IPS-11a (cell line): ENCODE measurements around the gene JAG1.

Source experiments
- H3K4me3 ChIP-seq: one replicate; pipeline ENCODE4 v1.5.1; 2013; ENCODE audit warnings: low read depth, low read length, control low read depth

Gene JAG1

DNA sequence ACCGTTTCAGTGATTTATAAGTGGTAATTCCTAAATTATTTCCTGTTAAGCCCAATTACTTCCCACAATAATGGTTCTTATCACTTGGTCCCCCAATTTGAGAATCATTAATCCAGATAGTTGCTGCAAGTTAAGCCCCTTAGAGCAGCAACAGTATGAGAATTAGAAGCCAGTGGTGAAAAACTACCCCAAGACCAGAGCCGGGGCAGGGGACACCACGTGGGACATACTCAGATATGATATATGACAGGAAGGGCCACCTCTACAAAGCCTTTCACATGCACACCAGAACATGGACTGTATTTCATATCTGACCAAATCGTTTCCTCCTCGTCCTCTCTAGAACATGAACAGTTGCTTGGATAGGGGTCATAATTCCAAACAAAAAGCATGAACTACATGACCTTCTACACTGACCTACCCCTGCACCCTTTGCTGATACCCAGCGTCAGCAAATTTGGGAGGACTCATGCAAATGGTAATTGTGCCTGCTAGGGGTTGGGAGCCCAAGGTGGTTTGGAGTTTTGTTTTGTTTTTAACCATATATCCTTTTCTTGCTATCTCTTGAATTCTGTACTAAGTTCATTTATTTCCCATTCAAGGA, 3.9 kb downstream of the JAG1 start:
- no peak overlapping the region for H3K4me3 ChIP-seq

DNA sequence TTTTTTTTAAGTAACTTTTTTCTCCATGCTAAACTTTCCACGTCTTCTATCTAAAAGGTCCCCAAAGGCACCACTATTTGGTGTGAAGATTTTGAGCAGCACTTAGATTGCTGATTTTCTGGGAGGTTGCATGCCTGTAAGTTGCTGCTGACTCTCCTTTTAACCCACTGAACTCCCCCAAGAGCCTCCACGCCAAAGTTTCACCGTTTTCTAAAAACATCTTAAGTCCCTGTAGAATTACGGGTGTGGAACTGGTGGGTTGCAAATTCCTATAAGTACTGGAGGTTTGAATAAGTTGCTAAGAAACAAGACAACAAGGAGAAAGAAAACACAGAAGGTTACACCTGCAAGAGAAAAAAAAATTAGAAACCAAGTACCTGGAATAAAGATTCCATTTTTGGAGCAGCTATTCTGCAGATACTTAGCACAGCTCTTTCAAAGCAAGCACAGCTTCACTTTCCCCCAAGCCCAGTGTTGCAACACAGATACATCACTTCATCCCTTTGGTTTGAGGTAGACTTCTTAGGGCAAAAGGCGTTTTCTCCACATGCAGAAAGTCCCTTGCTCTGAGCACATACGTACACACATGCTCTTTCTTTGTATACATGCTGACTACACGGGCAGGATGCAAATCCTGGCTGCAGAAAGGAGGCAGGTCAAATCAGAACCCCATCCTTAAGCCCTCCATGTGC, 5.0 kb downstream of the JAG1 start:
- no peak overlapping the region for H3K4me3 ChIP-seq

DNA sequence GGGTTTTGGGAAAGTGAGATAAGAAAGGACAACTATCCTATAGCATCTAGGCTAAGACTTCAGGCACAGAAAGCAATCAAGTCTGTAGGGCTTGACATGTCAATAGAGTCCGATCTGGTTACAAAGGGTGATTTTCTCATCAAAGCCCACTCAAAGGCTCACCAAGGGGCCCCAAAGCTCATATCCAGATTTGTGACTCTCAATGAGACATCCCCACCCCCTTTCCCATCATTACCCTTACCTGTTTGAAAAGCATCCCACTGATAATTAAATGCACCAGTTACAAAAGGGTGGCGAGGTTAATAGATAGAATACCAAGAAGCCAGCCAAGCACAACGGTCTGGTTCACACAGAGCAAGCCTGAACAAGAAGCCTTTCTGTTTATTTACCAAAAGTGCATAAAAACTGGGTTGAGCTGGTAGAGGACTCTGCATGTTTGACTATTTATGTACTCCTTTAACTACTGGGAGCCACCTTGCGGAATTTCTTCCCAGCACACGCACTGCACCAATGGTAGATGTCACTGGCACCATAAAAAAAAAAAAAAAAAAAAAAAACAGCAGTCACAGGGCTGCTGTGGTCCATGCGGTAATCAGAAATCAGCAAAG, 6.1 kb downstream of the JAG1 start:
- H3K4me3 ChIP-seq, result no peak overlapping the region

DNA sequence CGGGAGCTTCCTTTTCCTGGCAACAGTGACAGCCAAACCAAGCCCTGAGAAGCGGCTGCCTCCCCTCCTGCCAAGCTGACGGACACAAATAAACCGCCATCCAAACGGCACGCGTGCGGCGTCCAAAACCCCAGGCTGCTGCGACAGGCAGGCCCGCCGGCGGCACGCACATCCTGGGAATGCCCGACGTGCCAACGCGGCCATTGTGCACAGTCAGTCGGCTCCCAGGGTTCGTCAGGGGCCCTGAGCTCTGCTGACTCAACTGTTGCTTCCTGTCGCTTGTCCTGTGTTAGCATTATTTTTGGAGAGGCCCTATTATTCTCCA, 6.8 kb downstream of the JAG1 start:
- H3K4me3 ChIP-seq, result no peak overlapping the region

DNA sequence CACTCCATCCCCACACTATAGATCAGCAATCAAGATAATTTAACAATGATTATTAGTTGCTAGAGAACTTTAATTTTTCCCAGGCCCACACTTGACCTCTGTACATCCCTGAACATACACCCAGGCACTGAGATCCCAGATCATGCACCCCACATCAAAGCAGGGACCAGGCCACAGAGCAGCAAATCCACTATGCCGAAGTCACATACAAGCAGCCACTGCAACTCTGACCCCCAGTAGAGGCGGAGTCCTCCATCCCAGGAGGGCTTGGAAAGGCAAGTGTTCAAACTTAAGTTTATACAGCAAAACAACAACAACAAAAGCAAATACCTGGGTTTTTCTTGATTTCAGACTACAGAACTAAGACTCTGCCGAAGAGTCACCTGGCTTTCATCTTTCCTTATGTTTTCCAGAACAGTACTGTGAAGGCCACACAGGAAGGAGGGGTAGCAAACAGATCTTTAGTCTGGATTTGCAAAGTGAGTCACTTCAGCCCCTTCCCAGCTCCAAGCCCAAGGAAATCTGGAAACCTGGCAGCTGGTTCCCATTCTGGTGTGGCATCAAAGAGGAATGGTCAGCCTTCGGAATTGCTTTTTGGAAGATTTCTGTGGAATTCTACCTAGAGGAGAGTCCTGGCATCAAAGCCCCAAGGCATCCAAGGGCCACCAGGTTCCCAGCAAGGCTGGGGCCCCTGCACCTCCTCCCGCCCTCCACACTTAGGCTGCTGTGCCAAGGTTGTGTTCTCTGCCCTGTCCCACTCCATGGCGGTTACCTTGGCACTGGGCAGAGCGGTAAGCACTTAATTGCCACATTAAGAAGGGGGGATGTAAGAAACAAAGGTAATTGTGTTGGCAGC, 7.3 kb downstream of the JAG1 start:
- H3K4me3 ChIP-seq, result no peak overlapping the region

DNA sequence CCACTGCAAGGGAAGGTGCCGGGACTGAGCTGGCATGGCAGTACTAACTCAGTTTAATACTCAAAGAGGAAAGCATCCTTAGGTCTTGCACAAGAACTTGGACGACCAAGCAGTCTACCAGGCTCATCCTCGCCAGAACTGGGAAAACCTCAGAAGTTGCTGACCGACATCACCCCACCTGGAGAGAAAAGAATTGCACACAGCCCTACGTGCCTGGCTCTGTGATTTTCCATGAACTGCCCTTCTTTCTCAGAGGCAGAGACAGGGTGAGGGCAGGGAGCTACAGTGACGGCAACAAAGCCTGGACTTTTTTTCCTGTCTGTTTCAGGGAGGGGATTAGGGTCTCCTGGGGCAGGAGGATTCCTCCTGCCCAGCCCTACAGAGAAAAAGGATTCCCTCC, 8.0 kb downstream of the JAG1 start:
- H3K4me3 ChIP-seq, result no peak overlapping the region

DNA sequence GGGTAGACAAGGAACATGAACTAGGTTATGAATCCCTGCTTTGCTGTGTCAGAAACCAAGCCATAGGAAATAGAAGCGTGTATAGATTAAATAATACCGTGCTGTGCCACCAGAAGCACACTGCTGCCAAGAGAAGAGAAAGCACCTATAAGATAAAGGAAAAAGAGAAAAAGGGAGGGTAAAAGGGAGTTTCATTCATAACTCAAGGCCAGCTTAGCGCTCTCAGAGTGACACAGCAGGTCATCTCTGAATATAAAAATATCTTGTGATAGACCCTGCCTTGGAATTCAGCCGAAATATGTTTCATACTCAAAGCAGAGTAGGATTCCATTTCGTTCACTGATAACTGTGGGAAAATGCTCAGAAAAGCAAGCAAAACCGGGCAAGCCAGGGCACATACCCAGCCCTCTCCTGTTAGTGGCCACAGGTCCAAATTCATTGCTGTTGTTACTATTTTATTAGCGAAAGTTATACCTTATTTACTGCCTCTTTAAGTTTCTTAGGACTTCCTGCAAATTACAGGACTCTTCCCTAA, 8.7 kb downstream of the JAG1 start:
- no peak overlapping the region for H3K4me3 ChIP-seq

DNA sequence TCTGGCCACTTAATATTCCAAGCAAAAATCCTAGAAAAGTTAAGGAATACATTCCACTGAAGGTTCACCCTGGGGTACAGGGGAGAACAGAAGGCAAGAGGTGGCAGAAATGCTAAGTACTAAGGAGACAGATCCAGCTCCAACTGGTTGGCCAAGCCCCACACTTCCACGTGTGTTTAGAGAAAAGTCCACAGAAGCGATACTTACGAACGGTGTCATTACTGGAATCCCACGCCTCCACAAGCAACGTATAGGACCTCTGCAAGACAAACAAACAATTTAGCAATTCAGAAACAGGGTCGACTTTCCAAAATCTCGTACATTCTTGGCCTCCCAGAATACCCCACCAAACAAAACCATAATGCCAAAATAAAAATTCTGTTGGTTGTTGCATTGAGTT, 10.0 kb downstream of the JAG1 start:
- no peak overlapping the region for H3K4me3 ChIP-seq

DNA sequence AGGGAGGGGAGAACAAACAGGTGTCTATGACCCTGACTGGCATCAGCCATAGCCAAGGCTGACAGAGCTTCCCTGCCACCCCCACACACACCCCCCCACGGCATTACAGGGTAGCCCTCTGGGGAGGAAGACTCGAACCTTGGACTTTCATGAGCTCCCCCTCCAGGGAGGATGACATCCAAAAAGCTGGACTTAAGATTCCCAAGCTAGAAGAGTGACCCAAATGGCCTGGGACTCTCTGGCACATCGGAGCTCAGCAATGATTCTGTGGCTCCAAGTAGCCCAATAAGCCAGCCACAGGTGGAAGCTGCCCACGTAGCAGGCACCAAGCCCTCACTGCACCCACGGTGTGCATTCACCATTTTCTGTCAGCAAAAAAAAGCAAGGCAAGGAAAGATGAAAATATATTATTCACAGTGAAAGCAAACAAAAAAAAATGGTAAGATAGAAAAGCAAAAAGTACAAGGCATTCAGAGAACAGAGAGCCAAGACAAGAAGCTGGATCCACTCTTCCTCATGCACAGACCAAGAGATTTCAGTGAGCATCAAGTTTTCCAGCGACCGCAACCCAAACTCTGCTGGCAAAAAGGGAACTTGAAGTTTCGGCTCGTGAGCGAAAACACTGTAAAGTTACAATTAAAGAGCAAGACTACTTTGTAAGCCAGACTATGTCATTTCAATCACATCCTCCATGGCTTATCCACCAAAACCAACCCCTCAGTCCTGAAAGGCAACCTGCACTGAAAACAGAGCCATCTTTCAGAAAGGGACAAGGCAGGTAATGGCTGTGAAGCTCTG, 10.9 kb downstream of the JAG1 start:
- H3K4me3 ChIP-seq, result no peak overlapping the region

DNA sequence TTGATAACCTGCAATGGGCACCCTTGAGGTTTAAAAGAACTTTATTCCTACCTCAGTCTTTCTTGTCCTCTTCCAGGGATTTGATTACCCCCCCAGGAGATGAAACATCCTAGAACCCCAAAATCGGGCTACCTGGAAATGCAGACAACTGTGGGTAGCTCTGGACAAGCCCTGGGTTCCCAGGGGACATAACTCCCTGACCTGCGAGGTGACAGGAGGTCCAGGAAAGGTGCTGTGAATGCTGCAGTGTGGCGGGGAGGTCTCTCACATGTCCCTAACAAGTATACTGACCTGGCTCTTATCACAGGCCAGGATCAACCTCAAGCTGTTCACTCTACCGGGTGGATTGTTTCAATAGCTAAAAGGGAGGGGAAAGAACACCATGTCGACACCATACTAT, 11.6 kb downstream of the JAG1 start:
- H3K4me3 ChIP-seq, result no peak overlapping the region

DNA sequence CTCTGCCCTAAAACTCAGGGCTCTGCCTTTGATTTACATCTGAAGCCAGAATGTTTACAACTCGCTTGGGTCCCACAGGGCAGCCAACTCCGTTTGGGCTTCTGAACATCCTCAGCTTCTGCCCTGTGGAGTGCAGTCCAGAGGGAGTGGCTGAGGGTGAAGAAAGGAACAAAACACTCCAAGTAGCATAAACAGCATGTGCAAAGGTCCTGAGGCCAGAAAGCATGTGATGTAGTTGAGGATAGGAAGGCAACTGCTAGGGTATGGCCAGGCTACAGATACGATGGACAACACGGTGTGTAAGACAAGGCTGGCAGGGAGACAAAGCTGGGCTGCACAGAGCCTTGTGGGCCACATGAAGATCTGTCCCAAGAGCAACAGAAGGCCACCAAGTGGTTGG, 12.5 kb downstream of the JAG1 start:
- no peak overlapping the region for H3K4me3 ChIP-seq

DNA sequence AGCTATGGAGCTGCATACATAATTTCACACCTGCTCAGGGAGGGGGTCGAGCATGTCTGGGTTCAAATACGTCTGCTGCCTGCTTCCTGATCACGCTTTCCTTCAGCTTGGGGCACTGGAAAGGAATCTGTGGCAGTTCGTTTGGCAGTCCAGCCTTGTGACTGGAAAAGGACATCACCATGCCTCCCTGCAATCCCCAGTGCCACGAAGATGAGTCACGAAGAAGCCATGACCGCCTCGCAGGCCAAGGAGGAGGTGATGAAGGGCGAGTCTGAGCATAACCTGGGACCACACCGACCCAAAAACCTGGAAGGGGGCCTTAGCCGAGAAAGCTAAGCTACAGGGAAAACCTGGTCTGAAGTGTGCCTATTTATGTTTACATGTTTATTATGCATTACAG, 13.1 kb downstream of the JAG1 start:
- no peak overlapping the region for H3K4me3 ChIP-seq

DNA sequence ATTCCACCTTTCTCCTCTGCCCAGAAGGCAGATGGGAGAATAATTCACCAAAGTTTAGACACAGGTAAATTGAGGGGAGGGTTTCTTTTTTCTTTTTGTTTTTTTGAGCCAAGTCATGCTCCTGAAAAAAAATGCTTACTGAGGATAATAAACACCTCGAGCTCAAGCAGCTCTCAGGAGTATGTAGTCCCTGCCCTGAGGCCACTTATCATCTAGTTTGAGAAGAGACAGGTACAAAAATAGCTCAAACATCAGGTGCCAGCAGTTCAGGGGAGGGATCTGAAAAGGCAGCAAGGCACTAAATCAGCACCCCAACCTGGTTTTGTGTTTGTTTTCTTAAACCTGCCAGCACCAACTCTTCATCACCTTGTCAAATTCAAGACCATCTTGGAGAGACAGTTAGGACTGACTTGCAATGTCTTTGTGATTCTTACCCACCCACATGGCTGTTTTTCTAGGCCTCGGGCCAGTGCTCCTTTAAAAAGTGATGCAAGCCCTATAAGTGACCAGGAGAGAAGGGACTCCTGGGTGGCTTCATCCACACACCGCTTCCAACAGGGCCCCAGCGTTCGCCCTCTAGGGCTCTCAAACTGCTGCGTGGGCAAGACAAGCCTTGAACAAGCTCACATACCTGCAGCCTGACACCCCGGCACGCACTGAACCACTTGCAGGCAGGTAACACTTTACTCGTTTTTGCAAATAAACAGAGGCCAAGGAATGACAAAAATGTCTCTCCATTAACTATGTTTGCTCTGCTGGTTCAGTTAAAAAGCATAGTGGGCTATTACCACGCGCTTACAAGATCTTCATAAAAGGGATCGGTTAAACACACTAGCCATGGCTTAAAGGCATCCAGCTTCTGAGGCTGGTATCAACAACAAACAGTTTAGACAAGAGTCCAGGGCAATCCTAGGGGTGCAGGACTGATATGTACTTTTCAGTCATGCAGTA, 13.9 kb downstream of the JAG1 start:
- no peak overlapping the region for H3K4me3 ChIP-seq

DNA sequence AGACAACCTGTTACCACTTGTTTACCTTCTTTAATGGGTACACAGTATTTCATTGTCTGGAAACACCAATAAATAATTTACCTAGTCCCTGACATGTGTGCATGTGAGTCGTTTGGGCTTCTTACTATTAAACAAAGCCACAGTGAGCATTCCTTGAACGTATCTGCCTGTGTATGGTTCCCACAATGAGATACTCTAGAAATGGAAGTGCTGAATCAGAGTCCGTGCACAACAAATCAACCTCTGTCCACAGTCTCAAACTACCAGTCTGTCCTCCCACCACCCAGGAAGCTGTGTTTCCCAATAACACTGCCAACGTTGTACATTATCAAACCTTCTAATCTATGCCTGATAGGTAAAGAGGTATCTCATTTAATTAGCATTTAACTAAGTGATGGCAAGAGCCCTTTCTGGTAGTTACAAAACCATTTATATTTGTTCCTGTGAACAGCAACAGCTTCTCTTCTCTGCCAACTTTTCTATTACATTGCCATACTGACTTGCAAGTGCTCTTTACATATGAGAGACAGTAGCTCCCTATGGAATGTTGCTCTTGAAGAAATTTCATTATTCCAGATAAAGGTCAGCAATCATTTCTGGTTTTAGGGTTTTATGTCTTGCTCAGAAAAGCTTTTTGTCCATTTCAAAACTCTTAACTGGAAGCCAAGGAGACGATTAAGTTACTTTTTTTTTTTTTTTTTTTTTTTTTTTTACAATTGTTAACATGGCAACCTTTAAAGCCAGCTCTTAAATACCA, 14.7 kb downstream of the JAG1 start:
- H3K4me3 ChIP-seq, result no peak overlapping the region

DNA sequence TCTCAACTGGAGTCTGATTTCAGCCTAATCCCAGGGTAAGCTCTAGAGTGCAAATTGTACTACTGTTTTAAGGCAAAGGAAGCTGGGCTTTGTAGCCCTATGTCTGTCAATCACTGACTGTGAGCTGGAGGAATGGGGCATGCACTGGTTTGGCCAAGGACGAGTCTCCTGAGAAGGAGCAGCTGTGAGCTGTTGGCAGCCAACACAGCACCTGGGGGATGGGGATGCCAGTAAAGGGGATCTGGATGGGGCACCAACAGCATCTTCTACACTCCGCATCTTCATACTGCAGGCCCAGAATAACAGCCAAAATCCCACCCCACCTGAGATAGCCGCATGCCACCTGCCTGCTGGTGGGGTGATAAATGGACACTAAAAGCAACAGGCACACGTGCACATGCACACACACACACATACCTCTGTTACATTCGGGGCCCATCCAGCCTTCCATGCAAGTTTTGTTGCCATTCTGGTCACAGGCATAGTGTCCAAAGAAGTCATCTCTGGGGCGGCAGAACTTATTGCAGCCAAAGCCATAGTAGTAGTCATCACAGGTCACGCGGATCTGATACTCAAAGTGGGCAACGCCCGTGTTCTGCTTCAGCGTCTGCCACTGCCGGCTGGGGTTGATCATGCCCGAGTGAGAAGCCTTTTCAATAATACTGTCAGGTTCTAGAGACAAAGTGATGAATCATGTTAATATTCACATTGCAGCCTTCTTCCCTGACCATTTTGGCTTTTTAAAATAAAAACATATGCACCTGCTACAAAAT, 15.6 kb downstream of the JAG1 start:
- H3K4me3 ChIP-seq, result no peak overlapping the region

DNA sequence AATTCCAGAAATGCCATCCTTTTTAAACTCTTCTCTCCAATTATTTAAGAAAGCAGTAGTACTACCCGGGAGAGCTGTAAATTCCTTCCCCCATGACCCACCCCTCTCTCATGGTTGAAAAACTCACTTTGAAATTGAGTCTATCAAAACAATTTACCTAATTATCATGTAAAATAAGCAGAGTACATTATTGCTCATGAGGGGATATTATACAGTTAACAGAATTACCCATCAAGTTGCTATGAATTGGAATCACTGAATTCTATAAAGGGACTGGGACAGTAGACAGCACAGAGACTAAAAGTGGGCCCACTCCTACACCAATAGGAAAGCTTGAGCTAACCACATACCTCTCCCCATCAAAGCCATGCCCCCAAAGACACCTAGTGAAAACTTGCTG, 16.3 kb downstream of the JAG1 start:
- no peak overlapping the region for H3K4me3 ChIP-seq

DNA sequence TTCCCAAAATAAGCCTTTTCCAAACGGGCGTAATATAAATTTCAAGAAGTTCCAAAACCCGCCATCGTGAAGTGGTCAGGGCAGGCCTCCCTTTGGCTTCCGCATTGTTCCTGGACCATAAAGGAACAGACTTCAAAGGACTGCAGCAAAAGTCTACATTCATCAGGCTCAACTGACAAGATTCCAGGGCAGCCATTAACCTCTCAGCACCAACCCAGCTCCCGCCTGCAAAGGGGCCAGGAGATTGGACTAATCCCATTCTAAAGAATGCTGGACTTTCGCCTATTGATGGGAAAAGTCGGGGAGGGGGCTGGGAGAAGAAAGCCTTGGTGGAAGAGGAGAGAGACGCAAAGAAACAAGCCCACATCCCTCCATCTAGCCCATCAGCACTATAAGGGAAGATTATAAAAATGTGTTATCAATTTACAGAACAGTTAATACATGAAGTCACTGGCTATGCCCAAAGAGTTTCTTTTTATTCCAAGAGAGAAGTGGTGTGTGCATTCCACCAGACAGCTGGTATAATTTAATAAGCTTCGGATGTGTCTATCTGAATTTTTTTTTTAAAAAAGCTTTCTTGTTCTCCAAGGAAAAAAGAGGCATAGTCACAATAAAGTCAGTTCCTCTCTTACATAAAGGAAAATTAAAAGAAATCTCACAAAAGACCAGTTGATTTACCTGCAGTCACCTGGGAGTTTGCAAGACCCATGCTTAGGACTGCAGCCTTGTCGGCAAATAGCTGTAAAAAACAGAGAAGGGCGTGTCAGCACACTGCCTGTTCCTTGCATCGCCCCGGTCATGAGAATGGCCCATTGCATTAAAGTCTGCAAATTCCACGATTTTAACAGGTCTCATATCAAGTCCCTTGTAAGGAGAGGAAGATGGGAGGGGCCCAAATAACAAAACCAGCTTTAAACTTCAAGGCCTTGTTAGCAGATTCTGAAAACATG, 17.8 kb downstream of the JAG1 start:
- no peak overlapping the region for H3K4me3 ChIP-seq
